GM18502 (cell line): ENCODE results near the gene MAN1B1.

Source experiments
- ATAC-seq: cut with Tn5 transposase; IDR thresholded peaks from one replicate; pipeline ENCODE4 v1.9.1; 2021; ENCODE audit warnings: mild to moderate bottlenecking; ENCODE audit not compliant: unreplicated experiment, poor library complexity

The MAN1B1 gene

DNA sequence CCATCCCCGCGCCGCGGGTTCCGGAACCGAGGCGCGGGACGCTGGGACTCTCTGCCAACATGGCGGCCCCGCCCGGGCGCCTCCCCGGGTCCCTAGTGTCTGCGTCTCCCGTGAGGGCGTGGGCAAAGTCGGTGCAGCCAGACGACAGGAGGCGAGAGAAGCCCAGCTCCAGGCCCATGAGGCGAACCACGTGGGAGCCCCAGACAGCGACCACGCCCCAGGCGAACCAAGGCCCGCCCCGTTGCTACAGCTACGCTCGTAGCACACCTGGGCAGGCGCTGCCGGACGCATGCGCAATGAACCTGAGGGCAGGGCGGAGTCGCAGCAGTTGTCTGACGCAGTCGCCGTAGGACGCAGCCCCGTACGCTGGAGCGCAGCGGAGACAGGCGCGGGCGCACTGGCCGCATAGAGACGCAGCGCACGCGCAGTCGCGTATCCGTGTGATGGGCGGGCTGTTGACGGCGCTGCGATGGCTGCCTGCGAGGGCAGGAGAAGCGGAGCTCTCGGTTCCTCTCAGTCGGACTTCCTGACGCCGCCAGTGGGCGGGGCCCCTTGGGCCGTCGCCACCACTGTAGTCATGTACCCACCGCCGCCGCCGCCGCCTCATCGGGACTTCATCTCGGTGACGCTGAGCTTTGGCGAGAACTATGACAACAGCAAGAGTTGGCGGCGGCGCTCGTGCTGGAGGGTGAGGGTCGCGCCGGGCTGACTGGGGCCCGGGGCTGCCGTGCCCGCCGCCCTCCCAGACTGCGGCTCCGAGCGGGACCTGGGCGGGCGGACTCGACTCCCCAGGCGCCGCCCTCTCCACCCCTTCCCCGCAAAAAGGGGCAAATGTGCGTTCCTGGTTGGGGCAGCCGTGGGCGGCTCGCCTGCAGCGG lies at the start of gene MAN1B1:
Gene MAN1B1 (plus strand): TSS at position 455 of the 878 bp plus-strand sequence. CDS start 15 bp downstream, at position 470.
- ATAC-seq = peak; percentile 76

DNA sequence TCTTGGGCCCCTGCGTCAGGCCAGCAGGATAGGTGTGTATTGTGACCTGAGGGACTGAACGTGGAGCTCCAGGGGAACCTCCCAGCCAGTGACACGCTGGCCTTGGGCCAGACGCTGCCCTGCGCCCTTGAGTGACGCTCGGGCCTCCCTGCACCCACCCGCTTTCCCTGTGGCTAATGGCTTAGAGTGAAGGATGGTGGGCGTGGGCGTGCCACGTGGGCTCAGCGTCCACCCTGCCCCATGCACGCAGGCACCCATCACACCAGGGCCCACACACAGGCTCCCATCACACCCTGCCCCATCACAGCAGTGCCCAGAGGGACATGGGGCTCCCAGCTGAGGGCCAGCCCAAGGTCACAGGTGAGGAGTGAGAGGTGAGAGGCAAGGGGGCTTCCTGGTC lies 49.8 kb upstream of the MAN1B1 start:
- ATAC-seq = no peak

DNA sequence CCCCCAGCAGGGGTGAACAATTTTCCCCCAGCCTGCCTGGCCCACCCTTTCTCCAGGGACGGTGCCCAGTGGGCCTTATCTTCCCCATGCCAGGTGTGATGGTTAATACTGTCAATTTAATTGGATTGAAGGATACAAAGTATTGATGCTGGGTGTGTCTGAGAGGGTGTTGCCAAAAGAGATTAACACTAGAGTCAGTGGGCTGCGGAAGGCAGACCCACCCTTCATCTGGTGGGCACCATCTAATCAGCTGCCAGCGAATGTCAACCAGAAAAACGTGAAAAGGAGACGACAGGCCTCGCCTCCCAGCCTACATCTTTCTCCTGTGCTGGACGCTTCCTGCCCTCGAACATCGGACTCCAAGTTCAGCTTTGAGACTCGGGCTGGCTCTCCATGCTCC lies 49.3 kb upstream of the MAN1B1 start:
- no peak for ATAC-seq

DNA sequence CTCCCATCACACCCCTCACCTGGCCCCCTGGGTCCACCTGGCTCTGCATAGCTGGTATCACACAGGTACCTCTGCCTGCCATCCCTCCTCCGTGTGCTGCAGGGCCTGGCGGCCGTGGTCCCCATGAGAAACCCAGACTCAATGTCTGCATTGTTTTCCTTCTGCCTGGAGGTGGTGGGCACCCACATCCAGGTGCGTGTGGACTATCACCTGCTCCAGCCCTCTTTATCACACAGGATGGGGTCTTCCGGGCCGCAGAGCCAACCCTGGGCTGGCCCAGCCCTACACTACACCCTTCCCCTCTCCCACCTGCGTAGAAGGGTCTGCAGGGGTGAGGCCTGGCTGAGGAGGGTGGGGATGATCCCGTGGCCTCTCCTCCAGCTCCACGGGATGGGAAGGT lies 47.9 kb upstream of the MAN1B1 start:
- no peak for ATAC-seq

DNA sequence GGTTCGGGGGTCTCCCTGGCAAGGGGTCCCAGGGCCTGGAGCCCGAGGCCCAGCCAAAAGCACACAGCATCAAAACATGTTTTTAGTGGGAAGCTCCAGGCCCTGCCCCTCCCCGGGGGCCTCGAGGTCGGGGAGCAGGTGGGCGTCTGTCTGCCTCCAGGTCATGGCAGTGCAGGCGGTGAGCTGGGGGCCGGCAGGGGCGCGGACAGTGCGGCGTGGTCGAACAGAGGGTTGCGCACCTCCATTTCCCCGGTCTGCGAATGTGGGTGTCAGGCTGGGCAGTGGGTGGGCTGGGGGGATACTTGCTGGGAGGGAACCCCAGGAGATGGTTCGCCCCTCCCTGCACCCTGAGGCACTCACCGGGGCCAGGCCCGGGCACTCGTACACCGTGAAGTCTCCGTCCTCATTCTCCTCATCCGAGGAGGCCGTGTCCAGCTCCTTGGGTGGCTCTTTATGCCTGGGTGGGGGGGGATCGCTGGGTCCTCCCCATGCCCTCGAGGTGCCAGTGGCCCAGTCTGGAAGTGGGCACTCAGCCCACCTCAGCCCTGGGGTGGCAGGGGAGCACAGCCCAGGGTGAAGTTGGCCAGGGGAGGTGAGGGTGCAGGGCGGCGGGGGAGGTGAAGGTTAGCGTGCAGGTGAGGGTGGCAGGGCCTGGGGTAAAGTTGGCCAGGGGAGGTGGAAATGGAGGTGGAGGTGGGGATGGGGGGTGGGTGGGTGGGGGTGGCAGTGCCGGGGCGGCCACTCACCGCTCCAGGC lies 47.0 kb upstream of the MAN1B1 start:
- ATAC-seq = no peak

DNA sequence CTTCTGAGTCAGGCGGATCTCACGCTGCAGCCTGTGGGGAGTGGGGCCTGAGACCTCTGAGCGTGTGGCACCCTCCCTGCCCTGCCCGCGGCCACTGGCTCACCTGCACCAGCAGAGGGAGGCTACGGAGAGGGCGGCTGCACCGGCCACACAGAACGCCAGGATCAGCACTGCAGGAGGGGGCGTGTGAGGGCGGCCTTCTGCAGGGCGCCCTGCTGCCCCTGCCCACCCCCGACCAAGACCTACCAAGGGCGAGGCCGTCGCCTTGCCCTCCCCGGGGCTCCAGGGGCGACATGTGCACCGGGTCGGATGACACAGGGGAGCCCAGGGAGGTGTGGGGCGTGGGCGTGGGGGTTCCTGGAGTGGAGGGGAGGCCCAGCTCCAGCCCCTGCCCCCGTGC lies 46.2 kb upstream of the MAN1B1 start:
- ATAC-seq = no peak

DNA sequence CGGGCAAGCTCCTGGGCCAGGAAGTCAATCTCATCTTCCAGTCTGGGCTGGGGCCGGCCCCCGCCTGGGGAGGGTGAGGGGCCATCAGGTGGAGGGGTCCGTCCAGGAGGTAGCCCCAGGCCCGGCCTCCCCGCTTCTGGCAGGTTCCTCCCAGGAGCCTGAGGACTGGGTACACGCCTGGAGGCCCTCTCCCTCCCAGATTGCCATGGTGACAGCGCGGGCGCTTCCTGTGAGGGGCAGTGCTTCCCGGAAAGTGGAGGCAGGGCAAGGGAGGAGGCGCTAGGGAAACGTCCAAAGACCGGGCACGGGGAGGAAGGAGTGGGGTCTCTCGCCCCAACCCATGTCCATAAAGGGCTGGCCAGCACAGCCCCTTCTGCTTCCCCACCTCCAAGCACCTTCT lies 45.7 kb upstream of the MAN1B1 start:
- no peak for ATAC-seq

DNA sequence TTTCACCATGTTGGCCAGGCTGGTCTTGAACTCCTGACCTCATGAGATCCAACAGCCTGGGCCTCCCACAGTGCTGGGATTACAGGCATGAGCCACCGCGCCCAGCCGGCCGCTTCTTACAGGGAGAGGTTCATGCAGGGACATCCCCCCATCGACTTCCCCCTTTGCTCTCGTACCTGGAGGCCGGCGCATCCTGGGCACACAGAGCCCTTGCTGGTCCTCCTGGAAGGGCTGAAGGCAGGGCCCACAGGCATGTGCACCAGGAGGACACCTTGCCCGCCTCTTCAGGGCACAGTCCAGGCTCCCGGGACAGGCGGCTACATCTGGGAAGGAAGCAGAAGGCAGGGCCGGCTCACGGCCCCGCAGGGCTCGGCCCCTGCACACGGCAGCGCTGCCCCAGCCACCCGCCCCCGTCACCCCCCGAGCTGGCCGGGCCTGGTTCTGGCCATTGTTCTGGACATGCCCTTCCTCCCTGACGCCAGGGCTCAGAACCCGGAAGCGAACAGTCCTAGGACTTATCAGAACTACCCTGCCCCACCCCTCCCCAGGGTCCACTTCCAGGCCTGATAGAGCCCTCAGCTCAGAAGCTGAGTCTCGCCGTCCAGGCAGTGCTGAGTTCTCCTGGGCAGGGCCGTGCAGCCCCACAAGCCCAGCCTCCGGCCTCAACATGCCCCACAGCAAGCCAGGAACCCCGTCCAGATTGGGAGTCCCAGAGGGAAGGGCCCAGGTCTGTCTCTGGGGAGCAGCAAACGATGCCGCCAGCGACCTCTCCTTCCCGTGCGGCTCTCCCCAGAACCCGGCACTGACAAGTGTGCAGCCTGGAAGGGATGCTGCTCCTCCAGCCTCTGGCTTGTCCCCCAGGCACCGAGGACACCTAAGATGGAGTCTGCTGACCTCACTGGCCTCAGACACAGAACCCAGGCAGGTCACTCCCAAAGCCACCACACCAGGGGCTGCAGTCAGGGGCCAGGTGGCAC lies 43.7 kb upstream of the MAN1B1 start:
- ATAC-seq = no peak

DNA sequence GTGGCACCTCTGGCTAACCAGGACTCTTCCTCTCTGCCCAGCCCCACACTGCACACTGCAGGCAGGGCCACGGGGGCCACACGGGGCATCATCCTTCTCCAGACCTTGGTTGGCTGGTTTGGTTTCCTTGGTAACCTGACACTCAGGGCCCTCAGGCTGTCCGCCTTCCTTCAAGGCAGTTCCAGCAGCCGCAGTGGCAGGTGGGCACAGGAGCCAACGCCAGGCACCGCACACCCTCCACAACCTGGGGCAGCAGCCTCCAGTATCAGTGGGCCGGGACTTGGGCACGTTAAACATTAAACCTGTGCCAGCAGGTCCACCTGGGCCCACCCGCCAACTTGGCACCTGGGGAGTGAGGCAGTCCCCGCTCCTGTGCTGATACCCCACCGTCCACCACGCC lies 42.7 kb upstream of the MAN1B1 start:
- ATAC-seq = no peak

DNA sequence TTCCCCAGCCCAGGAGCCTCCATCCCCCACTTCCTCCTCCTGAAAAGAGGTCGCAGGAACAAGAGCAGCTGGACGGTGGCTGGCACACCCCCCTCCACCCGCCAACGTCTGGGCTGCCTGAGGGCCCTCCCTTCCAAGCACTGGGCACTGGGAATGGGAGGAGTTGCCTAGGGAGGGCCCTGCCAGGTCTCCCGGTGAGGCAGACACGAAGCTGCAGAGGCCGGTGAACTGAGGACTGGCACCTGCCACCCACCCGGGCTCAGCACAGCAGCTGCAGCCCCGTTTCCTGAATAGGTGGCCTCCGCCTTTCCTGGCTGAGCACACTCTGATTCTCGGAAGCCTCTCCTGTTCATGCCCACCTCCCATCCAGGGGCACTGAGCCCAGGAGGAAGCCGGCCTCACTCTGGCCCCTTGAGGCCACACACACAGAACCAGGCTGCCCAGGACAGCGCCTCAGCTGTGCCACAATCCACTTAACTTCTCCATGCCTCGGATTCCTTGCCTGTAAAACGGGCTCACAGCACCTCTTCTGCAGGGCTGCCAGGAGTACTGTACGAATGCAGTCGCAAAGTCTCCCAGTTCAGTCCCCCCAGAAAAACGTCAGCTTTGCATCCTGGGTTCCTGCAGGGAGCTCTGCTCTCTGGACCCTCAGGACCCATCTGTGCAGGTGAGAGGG lies 42.1 kb upstream of the MAN1B1 start:
- no peak for ATAC-seq

DNA sequence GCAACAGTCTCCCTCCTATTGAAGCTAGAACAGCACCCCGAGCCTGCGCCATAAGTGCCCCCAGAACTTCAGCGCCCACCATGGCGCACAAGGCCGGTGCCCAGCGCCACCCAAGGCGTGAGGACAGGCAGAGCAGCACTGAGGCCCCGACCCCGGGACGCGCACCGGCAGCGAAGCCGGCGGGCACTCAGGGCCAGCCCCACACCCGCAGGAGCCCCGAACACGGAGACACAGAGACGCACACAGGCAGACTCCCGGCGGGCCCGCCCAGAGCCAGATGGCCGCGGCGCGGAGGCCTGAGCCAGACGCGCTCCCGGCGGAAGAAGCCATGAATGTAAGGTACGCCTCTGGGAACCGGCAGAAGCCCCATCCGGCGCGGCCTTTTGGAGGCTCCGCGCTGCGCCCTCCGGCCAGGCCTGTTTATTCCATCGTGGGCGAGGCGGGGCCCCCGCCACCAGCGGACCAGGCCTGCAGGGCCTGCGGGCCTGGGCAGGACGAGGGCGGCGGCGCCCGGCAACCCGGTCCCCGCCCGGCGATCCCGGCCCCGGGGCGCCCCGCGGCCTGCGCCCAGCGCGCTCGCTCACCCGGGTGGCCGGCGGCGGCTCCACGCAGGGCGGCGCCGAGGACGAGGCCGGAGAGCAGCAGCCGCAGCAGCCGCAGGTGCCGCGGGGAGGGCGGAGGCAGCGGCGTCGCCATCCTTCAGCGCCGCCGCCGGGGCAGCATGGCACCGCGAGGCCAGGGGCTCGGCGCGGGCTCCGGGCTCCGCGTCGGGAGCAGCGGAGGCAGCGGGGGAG lies 41.3 kb upstream of the MAN1B1 start:
- ATAC-seq = no peak

DNA sequence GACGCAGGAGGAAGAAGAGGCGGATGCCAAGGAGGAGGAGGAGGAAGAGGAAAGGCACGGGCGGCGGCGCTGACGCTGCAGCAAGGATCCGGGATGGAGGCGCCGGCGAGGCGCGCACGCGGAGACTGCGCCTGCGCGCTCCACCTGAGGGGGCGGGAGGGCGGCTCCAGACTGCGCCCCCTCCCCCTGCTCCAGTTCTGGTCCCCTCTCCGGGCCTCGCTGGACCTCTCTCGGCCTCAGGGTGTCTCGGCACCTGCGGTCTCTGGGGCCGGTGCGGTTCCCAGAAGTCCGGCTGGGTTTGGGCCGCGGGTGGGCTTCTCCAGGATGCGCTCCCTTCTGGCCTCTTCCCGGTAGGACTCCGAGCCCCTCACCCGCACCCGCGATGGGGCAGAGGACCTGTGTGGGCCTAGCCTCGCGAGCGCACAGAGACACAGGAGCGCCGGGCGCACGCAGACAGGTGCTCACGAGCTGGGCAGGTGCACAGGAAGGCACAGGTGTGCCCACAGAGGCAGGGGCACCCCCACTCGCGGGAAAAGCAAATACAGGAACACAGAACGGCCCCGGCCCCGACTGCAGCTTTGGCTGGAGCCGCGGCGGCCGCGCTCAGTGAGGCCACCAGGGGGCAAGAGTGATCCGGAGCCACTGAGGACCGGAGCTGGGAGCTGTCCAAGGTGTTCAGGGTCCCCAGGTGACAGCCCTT lies 40.5 kb upstream of the MAN1B1 start, which contains the start of gene NPDC1:
Gene NPDC1 (minus strand): TSS at position 90 of the 700 bp plus-strand sequence. CDS start 188 bp downstream, outside the sequence.
- peak; percentile 50 for ATAC-seq

DNA sequence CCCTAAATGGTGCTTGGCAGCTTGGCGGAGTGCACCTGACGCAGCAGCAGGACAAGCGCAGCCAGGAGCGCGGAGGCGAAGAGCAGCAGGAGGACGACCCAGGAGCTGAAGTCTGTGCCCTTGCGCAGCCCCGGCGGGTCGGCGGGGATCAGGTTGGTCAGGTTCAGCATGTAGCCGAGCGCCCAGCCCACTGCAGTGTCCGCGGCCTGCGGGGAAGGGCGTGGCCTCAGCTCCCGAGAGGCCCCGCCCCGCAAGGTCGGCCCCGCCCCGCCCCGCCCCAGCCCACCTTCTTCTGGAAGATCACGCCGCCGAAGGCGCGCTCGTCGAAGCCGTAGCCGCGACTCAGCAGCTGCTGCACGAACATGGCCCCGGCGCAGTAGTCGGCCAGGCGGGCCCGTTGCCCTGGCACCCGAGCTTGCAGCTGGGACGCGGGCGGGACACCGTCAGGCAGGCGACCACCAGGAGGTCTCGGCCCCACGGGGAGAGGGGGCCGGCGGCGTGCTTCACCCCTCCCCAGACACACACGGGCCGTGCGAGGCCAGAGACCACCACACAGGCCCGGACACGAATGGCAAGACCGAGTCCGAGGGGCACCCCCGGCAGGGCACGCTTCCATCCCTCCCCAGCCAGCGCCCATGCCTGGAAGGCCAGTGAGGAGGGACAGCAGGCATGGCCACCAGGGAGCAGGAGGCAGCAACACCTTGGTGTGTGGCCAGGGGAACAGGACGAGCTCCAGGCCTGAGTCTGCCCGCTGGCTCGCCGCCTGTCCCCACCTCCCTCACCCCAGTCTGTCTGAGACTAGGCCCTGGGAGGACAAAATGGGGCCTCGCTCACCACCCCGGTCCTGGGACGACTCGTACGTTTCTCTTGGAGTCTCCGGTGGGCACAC lies 37.9 kb upstream of the MAN1B1 start:
- ATAC-seq = no peak

DNA sequence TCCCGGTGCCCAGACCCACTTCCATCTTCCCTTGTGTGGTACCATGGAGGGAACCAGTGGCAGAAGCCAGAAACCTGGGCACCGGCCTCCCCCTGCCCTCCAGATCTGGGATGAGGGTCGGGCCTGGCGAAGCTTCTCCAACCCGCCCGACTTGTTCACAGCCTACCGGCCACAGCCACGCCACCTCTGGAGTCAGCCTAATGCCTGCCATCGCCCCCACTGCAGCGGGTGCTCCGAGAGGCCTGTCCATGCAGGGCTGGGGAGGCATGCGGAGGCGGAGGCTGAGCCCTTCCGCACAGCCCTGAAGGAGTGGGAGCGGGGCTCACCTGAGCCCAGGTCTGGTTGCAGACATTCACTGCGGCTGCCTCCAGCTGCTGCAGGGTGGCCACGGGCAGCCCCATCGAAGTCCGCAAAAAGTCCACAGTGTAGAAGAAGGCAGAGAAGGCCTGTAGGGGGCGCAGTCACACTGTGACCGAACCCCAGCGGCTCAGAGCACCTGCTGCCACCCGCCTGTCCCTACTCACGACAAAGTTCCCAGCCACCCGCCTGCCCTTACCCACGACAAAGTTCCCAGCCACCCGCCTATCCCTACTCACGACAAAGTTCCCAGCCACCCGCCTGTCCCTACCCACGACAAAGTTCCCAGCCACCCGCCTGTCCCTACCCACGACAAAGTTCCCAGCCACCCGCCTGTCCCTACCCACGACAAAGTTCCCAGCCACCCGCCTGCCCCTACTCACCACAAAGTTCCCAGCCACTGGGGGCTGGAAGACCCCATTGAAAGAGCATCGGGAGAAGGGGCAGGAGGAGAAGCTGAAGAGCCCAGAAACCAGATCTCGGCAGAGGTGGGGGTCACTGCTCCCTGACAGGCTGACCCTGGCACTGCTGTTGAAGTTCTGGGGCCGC lies 37.0 kb upstream of the MAN1B1 start:
- ATAC-seq = no peak

DNA sequence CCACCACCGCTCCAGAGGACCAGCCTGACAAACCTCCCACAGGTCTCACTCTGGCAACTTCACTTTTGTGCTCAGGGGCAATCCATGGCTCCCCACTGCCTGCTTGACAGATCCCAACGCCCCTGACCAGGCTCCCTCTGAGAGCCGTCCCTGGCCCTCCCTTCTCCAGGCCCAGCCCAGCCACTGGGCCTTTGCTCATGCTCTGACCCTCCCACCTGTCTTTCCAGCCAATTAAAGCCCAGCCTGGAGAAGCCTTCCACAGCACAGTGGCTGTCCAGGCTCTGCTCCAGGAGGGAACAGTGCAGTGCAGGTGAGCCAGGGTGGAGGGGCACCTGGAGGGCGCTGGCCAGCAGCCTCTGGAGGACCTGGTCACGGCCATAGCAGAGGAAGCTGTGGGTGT lies 36.2 kb upstream of the MAN1B1 start:
- ATAC-seq = no peak

DNA sequence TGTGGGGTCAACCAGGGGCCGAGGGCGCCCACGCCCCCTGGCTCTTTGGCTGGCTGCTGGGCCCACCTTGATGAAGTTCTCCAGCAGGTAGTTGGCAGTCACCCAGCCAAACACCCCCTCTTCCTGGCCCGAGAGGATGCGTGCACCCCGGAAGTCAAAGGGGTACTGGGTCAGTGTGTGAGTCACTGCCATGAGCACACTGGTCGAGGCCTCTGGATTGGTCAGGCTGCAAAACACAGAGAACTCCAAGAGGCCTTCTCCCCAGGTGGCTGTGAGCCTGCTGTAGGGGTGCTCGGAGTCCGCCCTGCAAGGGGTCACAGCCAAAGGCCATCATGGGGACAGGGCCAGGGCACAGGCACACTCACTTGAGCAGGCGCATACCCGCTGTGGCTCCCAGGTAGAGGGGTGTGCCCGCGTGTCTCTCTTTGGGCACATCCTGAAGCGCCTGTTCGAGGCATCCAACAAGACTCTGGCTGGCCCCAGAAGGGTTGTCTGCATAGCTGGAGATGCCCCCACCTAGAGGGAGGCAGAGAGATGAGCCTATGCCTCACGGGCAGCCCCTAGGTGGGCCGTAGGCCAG lies 35.5 kb upstream of the MAN1B1 start:
- no peak for ATAC-seq
